Transverse colon (tissue), 3 donors: ENCODE measurements around the gene MRGPRD.
A peak's percentile ranks its signal among the peaks of the same experiment; 100 is the strongest.

ENCODE experiments used
- EP300 ChIP-seq: sonication (generic); formaldehyde crosslinking; IDR thresholded peaks from one replicate; pipeline ENCODE4 v1.6.1; 2017; ENCODE audit warnings: antibody characterized with exemption, low read depth
- POLR2A ChIP-seq: fragments of 450-650 bp; IDR thresholded peaks from one replicate; pipeline ENCODE4 v1.6.1; 2016; ENCODE audit warnings: antibody characterized with exemption, mild to moderate bottlenecking, moderate library complexity
- TF ChIP-seq, protein P1 (sequence below), 5 experiments: fragments of 200-600 bp in 3 of 5; fragments of 450-650 bp in 2 of 5; sonication (generic) in 3 of 5; IDR thresholded peaks; 1 replicate in 2 of 5; 2 replicates in 3 of 5; pipeline ENCODE4 v1.5.1; 2016 to 2017; ENCODE audit warnings: antibody characterized with exemption in 5 of 5, inconsistent platforms in 3 of 5, mild to moderate bottlenecking in 2 of 5, moderate library complexity in 1 of 5

DNA sequence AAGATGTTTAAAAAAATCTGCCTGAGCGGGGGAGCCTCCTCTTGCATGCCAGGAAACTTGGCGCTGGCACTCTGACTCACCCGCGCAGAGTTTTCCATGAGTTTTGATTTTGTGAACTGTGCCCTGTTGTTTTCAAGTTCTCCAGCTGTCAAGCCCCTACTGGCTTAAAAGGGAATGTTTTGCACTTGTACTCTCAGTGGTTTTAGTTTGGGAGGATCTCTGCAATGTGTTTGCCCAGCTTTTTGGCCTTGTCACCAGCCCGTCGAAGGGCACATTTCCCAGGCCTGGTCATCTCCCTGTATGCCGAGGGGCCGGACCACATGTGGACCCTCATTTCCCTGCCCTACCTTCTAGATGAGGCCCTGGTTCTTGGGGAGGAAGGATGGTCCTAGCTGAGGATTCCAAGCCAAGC is 20.1 kb upstream of the MRGPRD start:
- TF ChIP-seq EP300 (no peak), POLR2A (no peak)
- TF ChIP-seq, protein P1, sequence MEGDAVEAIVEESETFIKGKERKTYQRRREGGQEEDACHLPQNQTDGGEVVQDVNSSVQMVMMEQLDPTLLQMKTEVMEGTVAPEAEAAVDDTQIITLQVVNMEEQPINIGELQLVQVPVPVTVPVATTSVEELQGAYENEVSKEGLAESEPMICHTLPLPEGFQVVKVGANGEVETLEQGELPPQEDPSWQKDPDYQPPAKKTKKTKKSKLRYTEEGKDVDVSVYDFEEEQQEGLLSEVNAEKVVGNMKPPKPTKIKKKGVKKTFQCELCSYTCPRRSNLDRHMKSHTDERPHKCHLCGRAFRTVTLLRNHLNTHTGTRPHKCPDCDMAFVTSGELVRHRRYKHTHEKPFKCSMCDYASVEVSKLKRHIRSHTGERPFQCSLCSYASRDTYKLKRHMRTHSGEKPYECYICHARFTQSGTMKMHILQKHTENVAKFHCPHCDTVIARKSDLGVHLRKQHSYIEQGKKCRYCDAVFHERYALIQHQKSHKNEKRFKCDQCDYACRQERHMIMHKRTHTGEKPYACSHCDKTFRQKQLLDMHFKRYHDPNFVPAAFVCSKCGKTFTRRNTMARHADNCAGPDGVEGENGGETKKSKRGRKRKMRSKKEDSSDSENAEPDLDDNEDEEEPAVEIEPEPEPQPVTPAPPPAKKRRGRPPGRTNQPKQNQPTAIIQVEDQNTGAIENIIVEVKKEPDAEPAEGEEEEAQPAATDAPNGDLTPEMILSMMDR (IDR thresholded peaks at IDR 0.05): peak; percentile 44 to 68 (median 49)
